ENCODE results near the gene WDR90.

Gene WDR90

DNA sequence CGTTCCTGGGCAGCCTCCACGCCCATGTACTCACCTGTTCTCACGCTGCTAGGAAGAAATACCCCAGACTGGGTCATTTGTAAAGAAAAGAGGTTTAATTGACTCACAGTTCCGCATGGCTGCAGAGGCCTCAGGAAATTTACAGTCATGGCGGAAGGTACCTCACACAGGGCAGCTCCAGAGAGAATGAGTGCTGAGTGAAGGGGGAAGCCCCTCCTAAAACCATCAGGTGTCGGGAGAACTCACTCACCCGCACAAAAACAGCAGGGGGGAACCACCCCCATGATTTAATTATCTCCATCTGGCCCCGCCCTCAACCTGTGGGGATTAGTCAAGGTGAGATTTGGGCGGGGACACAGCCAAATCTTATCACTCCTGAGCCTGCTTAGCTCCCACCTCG is 41.1 kb upstream of the WDR90 start:
- Histone ChIP-seq H3K27me3 (ENCODE audit: control insufficient read depth, insufficient read depth, low read length) (no peaks in the 10 kb centered on the region), H3K4me2 (ENCODE audit: low read length) (no peak overlapping the region), H3K79me2 (peaks cover 58% of the 10 kb centered on the region), H3K4me1 (no peaks in the 10 kb centered on the region), H3K36me3 (ENCODE audit: control insufficient read depth, insufficient read depth, low read length) (no peaks in the 10 kb centered on the region), H3K9ac (no peak overlapping the region), H3K9me3 (ENCODE audit: control insufficient read depth, low read length) (no peaks in the 10 kb centered on the region), H3K27ac (no peak overlapping the region), H2AFZ (no peak overlapping the region), H3K4me3 (ENCODE audit: low read depth, low read length) (no peak overlapping the region)
- TF ChIP-seq, protein P1, sequence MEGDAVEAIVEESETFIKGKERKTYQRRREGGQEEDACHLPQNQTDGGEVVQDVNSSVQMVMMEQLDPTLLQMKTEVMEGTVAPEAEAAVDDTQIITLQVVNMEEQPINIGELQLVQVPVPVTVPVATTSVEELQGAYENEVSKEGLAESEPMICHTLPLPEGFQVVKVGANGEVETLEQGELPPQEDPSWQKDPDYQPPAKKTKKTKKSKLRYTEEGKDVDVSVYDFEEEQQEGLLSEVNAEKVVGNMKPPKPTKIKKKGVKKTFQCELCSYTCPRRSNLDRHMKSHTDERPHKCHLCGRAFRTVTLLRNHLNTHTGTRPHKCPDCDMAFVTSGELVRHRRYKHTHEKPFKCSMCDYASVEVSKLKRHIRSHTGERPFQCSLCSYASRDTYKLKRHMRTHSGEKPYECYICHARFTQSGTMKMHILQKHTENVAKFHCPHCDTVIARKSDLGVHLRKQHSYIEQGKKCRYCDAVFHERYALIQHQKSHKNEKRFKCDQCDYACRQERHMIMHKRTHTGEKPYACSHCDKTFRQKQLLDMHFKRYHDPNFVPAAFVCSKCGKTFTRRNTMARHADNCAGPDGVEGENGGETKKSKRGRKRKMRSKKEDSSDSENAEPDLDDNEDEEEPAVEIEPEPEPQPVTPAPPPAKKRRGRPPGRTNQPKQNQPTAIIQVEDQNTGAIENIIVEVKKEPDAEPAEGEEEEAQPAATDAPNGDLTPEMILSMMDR (IDR thresholded peaks at IDR 0.05), result no peak

DNA sequence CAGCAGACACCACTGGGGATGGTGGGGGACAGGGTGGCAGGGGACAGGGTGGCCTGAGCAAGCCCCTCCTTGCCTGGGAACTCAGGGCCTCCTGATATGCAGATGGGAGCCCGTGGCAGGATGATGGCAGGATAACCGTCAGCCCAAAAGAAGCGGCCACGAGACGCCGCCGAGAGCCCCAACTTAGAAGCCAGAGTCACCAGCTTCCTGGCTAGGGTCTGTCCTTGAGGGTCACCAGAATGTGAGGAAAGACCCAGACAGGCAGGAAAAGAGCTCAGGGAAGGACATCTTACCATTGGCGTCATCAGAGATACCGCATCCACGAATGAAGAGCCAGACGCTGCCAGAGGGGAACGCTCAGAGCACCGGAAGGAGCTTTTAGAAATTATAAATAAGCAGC is 39.8 kb upstream of the WDR90 start:
- H3K27me3 ChIP-seq (ENCODE audit: control insufficient read depth, insufficient read depth, low read length), result no peaks in the 10 kb centered on the region
- H3K4me2 ChIP-seq (ENCODE audit: low read length), result no peak overlapping the region
- H3K4me3 ChIP-seq (ENCODE audit: low read depth, low read length), result no peak overlapping the region
- no peaks in the 10 kb centered on the region for H3K9me3 ChIP-seq (ENCODE audit: control insufficient read depth, low read length)
- peaks cover 57% of the 10 kb centered on the region for H3K79me2 ChIP-seq
- H3K27ac ChIP-seq, result no peak overlapping the region
- H3K9ac ChIP-seq, result no peak overlapping the region
- TF ChIP-seq, protein P1 (IDR thresholded peaks at IDR 0.05), result no peak
- no peak overlapping the region for H2AFZ ChIP-seq
- no peaks in the 10 kb centered on the region for H3K36me3 ChIP-seq (ENCODE audit: control insufficient read depth, insufficient read depth, low read length)
- H3K4me1 ChIP-seq, result no peaks in the 10 kb centered on the region

DNA sequence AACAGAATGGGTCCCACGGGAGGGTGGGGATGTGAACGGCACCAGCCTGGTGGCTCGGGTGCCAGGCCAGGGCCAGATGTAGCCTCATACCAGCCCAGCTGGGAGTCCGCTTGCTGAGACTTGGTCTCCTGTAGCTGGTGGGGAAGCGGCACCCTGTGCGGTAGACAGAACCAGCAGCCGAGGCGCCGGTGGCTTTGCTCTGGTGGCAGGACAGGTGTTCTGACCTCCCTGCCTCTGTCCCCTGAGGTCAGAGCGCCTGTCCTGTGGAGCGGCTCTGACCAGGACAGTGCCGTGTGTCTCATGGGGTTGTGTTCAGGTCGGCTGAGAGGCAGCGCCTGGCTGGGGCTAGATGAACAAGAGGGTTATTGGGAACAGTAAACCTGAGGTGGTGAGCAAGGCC is 39.2 kb upstream of the WDR90 start:
- Histone ChIP-seq H3K9ac (no peak overlapping the region), H3K4me2 (ENCODE audit: low read length) (no peak overlapping the region), H3K27ac (no peak overlapping the region), H3K36me3 (ENCODE audit: control insufficient read depth, insufficient read depth, low read length) (no peaks in the 10 kb centered on the region), H3K4me1 (no peaks in the 10 kb centered on the region), H3K4me3 (ENCODE audit: low read depth, low read length) (no peak overlapping the region), H3K9me3 (ENCODE audit: control insufficient read depth, low read length) (no peaks in the 10 kb centered on the region), H2AFZ (no peak overlapping the region), H3K79me2 (peaks cover 54% of the 10 kb centered on the region), H3K27me3 (ENCODE audit: control insufficient read depth, insufficient read depth, low read length) (no peaks in the 10 kb centered on the region)
- TF ChIP-seq, protein P1 (IDR thresholded peaks at IDR 0.05), result no peak

DNA sequence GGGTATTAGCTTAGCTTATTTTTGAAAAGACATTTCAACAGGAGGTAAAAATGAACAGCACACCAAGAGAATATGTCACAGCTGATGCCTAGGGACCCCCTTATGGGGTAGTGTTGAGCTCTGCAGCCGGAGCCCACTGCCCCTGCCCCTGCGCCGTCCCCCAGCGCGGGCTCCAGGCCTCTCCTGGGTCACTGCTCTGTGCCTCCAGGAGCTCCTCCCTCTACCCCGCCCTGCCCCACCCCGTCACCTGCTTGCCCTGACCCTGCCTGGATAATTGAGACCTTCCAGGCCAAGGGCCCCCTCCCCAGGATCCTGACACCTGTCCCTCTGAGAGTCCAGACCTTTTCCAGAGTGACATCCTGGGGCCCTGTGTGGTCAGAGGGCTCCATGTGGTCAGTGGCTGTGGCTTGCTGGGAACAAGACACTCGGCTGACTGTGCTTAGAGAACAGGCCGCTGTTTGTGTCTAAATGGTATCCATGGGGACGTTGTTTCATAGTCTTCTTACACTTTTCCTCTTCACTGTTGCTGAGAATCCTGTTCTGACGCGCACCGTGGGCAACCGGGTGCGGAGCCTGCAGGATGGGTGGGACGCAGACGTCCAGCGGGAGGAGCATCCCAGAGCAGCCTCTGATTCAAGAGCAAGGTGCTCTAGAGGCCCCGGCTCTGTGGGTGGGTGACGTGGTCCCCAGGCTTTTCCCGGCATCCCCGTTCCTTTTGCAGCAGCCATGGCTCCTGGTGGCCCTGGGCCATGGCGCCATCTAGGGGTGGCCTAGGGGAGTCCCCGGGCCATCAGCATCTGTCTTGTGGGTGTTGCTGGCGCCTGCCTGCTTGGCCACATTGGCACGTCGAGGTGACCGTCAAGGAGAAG is 38.4 kb upstream of the WDR90 start:
- no peaks in the 10 kb centered on the region for H3K4me1 ChIP-seq
- H3K27ac ChIP-seq, result no peak overlapping the region
- no peaks in the 10 kb centered on the region for H3K9me3 ChIP-seq (ENCODE audit: control insufficient read depth, low read length)
- H3K79me2 ChIP-seq, result peaks cover 48% of the 10 kb centered on the region
- no peak overlapping the region for H2AFZ ChIP-seq
- H3K9ac ChIP-seq, result no peak overlapping the region
- H3K4me3 ChIP-seq (ENCODE audit: low read depth, low read length), result no peak overlapping the region
- TF ChIP-seq, protein P1 (IDR thresholded peaks at IDR 0.05), result peak; percentile 72
- H3K27me3 ChIP-seq (ENCODE audit: control insufficient read depth, insufficient read depth, low read length), result no peaks in the 10 kb centered on the region
- no peak overlapping the region for H3K4me2 ChIP-seq (ENCODE audit: low read length)
- no peaks in the 10 kb centered on the region for H3K36me3 ChIP-seq (ENCODE audit: control insufficient read depth, insufficient read depth, low read length)

DNA sequence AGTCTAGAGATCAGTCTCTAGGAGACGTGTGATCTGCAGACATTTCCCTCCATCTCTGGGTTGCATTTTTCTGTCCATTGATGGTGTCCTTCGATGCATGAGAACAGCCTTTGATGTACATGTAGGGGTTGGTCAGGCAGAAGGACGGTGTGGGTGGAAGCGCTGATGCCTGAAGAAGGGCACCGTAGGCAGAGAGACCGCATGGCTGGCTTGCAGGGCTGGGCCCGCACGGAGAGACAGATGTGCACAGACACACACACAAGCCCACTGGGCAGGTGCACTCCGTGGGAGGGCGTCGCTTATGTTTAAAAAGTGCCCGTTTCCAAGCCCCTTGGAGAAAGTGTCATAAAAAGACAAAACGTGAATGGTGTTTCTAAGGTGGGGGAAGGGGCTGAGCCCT is 34.0 kb upstream of the WDR90 start:
- Histone ChIP-seq H3K9ac (no peak overlapping the region), H3K4me1 (no peaks in the 10 kb centered on the region), H3K4me3 (ENCODE audit: low read depth, low read length) (no peak overlapping the region), H3K36me3 (ENCODE audit: control insufficient read depth, insufficient read depth, low read length) (no peaks in the 10 kb centered on the region), H3K9me3 (ENCODE audit: control insufficient read depth, low read length) (no peaks in the 10 kb centered on the region), H3K27ac (no peak overlapping the region), H2AFZ (no peak overlapping the region), H3K27me3 (ENCODE audit: control insufficient read depth, insufficient read depth, low read length) (no peaks in the 10 kb centered on the region), H3K79me2 (peaks cover 22% of the 10 kb centered on the region), H3K4me2 (ENCODE audit: low read length) (no peak overlapping the region)
- TF ChIP-seq, protein P1 (IDR thresholded peaks at IDR 0.05), result no peak
